ENCODE results near the gene GNAS-AS1. TPM values are rescaled to one million over a fixed set of nuclear protein-coding genes. Genes with fewer than 3 reads are reported as not detected.

Gene GNAS-AS1
- total RNA-seq, result not detected

DNA sequence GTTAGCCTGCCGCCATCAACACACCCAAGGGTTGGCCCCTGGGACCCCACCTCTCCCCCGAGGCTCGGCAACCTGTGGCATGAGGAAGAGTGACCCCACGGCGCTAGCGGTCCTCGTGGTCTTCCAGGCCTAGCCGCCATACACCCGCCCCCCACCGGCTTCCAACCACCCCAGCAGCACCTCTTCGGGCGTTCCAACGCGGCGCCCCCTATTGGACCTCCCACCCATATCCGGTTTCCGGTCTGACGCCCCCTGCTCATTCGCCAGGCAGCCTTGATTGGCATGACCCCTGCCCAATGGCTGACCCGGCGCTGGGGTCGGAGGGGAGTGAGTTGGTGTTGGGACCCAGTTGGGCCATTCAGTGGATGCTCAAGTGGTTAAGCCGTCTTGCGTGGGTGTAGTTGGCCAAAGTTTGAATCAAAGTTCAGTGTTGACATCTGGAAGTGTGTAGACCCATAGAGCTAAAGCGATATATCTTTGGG lies at the start of gene GNAS-AS1:
Gene GNAS-AS1, minus strand, starts transcription at position 210 of the 482 bp plus-strand sequence.
- TF ChIP-seq, protein P1, sequence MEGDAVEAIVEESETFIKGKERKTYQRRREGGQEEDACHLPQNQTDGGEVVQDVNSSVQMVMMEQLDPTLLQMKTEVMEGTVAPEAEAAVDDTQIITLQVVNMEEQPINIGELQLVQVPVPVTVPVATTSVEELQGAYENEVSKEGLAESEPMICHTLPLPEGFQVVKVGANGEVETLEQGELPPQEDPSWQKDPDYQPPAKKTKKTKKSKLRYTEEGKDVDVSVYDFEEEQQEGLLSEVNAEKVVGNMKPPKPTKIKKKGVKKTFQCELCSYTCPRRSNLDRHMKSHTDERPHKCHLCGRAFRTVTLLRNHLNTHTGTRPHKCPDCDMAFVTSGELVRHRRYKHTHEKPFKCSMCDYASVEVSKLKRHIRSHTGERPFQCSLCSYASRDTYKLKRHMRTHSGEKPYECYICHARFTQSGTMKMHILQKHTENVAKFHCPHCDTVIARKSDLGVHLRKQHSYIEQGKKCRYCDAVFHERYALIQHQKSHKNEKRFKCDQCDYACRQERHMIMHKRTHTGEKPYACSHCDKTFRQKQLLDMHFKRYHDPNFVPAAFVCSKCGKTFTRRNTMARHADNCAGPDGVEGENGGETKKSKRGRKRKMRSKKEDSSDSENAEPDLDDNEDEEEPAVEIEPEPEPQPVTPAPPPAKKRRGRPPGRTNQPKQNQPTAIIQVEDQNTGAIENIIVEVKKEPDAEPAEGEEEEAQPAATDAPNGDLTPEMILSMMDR (IDR thresholded peaks at IDR 0.05), result peak in 1 of 2 donors; percentile 39
- no peak within 1 kb of the TSS for H3K27ac ChIP-seq
- no peaks in the 10 kb centered on the region for H3K9me3 ChIP-seq
- no peaks in the 10 kb centered on the region for H3K27me3 ChIP-seq
- no peaks in the 10 kb centered on the region for H3K36me3 ChIP-seq
- H3K4me3 ChIP-seq, result peak within 1 kb of the TSS; percentile 49 to 59
- H3K4me1 ChIP-seq, result peaks cover 0 to 17% of the 10 kb centered on the region in 2 donors
- DNase-seq (ENCODE audit: low spot score), result peak; percentile 73

DNA sequence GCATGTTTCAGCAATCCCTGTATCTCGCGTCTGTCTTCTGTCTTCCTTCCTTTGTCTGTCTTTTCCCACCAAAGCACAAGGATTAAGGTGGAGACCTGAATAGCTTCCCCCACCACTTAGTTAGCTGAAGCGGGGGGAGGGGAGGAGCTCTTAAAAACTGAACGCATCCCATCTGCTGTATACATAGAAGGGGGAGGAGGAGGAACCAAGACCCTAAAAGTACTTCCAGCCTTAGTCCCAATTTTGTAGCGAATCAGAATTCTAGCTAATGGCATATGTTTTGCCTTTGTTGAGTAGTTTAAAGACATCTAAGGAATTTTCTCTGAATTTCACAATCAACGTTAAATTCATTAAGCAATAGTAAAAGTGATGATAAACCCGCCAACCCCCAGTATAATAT lies 49.7 kb upstream of the GNAS-AS1 start:
- no peak for DNase-seq (ENCODE audit: low spot score)
- no peaks in the 10 kb centered on the region for H3K27me3 ChIP-seq
- no peak overlapping the region for H3K4me3 ChIP-seq
- H3K27ac ChIP-seq, result no peak overlapping the region
- peaks cover 23% of the 10 kb centered on the region for H3K36me3 ChIP-seq
- TF ChIP-seq, protein P1 (IDR thresholded peaks at IDR 0.05), result no peak
- no peaks in the 10 kb centered on the region for H3K9me3 ChIP-seq
- peaks cover 0 to 86% of the 10 kb centered on the region in 2 donors for H3K4me1 ChIP-seq

DNA sequence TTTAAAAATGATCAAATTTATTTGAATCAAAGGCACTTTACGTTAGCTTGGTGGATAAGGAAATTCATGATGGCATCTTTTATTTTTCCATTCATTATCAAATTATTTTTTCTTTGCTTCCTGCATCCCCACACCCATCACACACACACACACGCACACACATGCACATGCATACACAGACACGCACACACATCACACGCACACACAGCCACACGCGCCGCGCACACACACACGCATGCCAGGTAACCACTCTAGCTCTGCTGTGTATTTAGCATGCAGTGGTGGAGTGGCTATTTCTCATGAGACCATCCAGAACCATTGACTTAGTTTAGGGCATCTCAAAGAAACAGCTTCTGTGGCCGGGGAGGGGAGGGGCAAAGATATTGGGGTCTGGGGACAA lies 48.8 kb upstream of the GNAS-AS1 start:
- H3K4me3 ChIP-seq, result no peak overlapping the region
- no peaks in the 10 kb centered on the region for H3K27me3 ChIP-seq
- H3K4me1 ChIP-seq, result peaks cover 0 to 95% of the 10 kb centered on the region in 2 donors
- H3K27ac ChIP-seq, result no peak overlapping the region
- peaks cover 14% of the 10 kb centered on the region for H3K36me3 ChIP-seq
- TF ChIP-seq, protein P1 (IDR thresholded peaks at IDR 0.05), result no peak
- H3K9me3 ChIP-seq, result no peaks in the 10 kb centered on the region
- DNase-seq (ENCODE audit: low spot score), result no peak

DNA sequence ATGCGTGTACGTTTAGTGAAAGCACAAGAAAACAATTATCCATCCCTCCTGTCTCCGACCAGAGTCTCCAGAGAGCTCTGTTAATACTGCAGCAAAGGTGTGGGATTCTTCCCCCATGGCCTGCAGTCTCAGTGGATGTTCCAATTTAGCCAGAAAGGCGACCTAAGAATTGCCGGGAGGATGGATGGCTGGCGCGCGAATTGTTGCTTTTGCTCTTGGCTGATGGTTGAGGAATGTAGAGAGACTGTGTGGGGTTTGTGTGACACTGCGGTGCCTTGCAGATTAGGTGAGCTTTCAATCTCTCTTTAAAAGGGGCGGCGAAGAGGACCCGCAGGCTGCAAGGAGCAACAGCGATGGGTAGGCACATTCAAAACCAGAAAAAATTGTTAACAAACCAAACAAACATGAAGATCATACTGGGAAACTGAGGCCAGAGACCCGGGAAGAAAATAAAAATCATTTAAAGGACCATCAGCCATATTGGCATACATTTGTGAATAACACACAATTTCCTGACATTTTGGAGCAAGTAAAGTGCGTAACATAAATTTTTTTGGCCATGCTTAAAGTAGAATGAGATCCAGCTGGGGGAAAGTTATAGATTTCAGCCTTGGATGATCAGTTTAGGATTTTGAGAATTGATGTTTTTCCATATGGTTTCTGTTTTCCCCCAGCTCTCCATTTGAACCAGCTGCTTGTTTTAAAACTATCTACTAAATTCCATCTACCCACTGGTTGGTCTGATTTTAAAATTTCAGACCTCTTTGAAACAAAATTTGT lies 48.1 kb upstream of the GNAS-AS1 start:
- H3K27me3 ChIP-seq, result no peaks in the 10 kb centered on the region
- no peak for DNase-seq (ENCODE audit: low spot score)
- TF ChIP-seq, protein P1 (IDR thresholded peaks at IDR 0.05), result no peak
- peaks cover 0 to 100% of the 10 kb centered on the region in 2 donors for H3K4me1 ChIP-seq
- peaks cover 7% of the 10 kb centered on the region for H3K36me3 ChIP-seq
- H3K27ac ChIP-seq, result peak overlapping the region in 1 of 2 donors; percentile 7
- no peak overlapping the region for H3K4me3 ChIP-seq
- H3K9me3 ChIP-seq, result no peaks in the 10 kb centered on the region

DNA sequence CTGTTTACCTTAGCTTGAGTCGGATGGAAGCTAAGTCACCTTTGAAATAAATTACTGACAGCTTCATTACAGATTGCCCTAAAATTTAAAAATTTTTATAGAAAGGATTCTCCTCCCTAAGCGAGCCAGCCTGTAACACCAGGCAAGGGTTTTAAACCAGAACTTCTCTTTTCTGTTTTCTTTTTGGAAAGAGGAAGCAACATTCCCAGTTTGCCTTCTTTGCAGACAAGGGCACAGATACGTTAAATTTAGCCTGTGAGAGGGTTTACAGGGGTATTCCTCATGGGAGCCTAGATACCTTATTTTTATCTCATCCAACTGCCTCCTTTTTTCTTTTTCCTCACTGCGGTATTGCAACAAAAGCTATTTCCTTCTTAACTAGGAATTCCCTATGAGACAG lies 46.8 kb upstream of the GNAS-AS1 start:
- peak overlapping the region in 1 of 2 donors; percentile 36 for H3K27ac ChIP-seq
- TF ChIP-seq, protein P1 (IDR thresholded peaks at IDR 0.05), result no peak
- H3K4me1 ChIP-seq, result peaks cover 0 to 96% of the 10 kb centered on the region in 2 donors
- DNase-seq (ENCODE audit: low spot score), result no peak
- H3K4me3 ChIP-seq, result no peak overlapping the region
- no peaks in the 10 kb centered on the region for H3K27me3 ChIP-seq
- no peaks in the 10 kb centered on the region for H3K9me3 ChIP-seq
- no peaks in the 10 kb centered on the region for H3K36me3 ChIP-seq
